Left ventricle myocardium inferior (tissue), 1 donor: ENCODE measurements around the gene EYA2. TPM values are rescaled to one million over a fixed set of nuclear protein-coding genes. Genes with fewer than 3 reads are reported as not detected.

Source experiments
- DNase-seq: peaks from one replicate; pipeline ENCODE4 v3.0.0-alpha.2; 2020
- H3K27ac ChIP-seq: fragments of 200-600 bp; replicated peaks from 2 replicates; pipeline ENCODE4 v1.8.0; 2021
- H3K27me3 ChIP-seq: fragments of 200-600 bp; 2 replicates; pipeline ENCODE4 v1.8.0; 2021; ENCODE audit warnings: low read depth
- H3K36me3 ChIP-seq: fragments of 200-600 bp; 2 replicates; pipeline ENCODE4 v1.8.0; 2021
- H3K4me1 ChIP-seq: fragments of 200-600 bp; 2 replicates; pipeline ENCODE4 v1.8.0; 2021
- H3K4me3 ChIP-seq: fragments of 200-600 bp; 2 replicates; pipeline ENCODE4 v1.8.0; 2021; ENCODE audit warnings: mild to moderate bottlenecking, moderate library complexity
- H3K9me3 ChIP-seq: fragments of 200-600 bp; replicated peaks from 2 replicates; pipeline ENCODE4 v1.8.0; 2021
- intact Hi-C: fragments of 100-400 bp; cut with micrococcal nuclease; formaldehyde crosslinking; loops from one replicate; pipeline ENCODE4 v1.11.0; 2022
- total RNA-seq: library from RNA; stranded (reverse); fragmentation: NEBNext Ultra II Directional; extraction: Animal tissue kit (Norgen Biotek cat#: 25700); gene quantifications from one replicate; pipeline ENCODE4 v1.2.1, GENCODE V29; 2021
- TF ChIP-seq, protein P1 (sequence below): fragments of 200-600 bp; IDR thresholded peaks from 2 replicates; pipeline ENCODE4 v1.8.0; 2021; ENCODE audit warnings: antibody characterized with exemption, mild to moderate bottlenecking, borderline replicate concordance
- donor health status: DM: no; HTN: yes; CAD: no; lungs with severe emphysema.

Gene EYA2
- total RNA-seq, 1 donor from 2014 or later = 0.63 TPM

GRCh38 chr20:46999801-47000465 lies 105.3 kb downstream of the EYA2 start:
- no peak for DNase-seq
- no peak overlapping the region for H3K27ac ChIP-seq
- H3K4me1 ChIP-seq = no peaks in the 10 kb centered on the region
- peaks cover 11% of the 10 kb centered on the region for H3K9me3 ChIP-seq
- H3K4me3 ChIP-seq = no peak overlapping the region
- peaks cover 86% of the 10 kb centered on the region for H3K27me3 ChIP-seq
- intact Hi-C loops = no loop called here
- H3K36me3 ChIP-seq = peaks cover 6% of the 10 kb centered on the region
- TF ChIP-seq, protein P1, sequence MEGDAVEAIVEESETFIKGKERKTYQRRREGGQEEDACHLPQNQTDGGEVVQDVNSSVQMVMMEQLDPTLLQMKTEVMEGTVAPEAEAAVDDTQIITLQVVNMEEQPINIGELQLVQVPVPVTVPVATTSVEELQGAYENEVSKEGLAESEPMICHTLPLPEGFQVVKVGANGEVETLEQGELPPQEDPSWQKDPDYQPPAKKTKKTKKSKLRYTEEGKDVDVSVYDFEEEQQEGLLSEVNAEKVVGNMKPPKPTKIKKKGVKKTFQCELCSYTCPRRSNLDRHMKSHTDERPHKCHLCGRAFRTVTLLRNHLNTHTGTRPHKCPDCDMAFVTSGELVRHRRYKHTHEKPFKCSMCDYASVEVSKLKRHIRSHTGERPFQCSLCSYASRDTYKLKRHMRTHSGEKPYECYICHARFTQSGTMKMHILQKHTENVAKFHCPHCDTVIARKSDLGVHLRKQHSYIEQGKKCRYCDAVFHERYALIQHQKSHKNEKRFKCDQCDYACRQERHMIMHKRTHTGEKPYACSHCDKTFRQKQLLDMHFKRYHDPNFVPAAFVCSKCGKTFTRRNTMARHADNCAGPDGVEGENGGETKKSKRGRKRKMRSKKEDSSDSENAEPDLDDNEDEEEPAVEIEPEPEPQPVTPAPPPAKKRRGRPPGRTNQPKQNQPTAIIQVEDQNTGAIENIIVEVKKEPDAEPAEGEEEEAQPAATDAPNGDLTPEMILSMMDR = no peak

GRCh38 chr20:47003223-47003622 lies 108.6 kb downstream of the EYA2 start:
- TF ChIP-seq, protein P1 = no peak
- intact Hi-C loops = no loop called here
- DNase-seq = no peak

GRCh38 chr20:47004179-47004578 lies 109.5 kb downstream of the EYA2 start:
- Histone ChIP-seq H3K9me3 (peaks cover 13% of the 10 kb centered on the region), H3K4me3 (no peak overlapping the region), H3K27ac (no peak overlapping the region), H3K36me3 (peaks cover 6% of the 10 kb centered on the region), H3K27me3 (peaks cover 76% of the 10 kb centered on the region), H3K4me1 (no peaks in the 10 kb centered on the region)
- no peak for DNase-seq
- intact Hi-C loops = no loop called here
- TF ChIP-seq, protein P1 = no peak

More at GRCh38 chr20:47003223-47003622, 108.6 kb downstream of the EYA2 start:
- peaks cover 13% of the 10 kb centered on the region for H3K9me3 ChIP-seq
- H3K4me3 ChIP-seq = no peak overlapping the region
- no peak overlapping the region for H3K27ac ChIP-seq
- peaks cover 6% of the 10 kb centered on the region for H3K36me3 ChIP-seq
- no peaks in the 10 kb centered on the region for H3K4me1 ChIP-seq
- H3K27me3 ChIP-seq = peaks cover 80% of the 10 kb centered on the region

- TF ChIP-seq, protein P1 = no peak
- no peaks in the 10 kb centered on the region for H3K4me1 ChIP-seq
- peaks cover 13% of the 10 kb centered on the region for H3K9me3 ChIP-seq
- peaks cover 63% of the 10 kb centered on the region for H3K27me3 ChIP-seq
- peaks cover 6% of the 10 kb centered on the region for H3K36me3 ChIP-seq
- H3K4me3 ChIP-seq = no peak overlapping the region
- no peak overlapping the region for H3K27ac ChIP-seq
- intact Hi-C loops = no loop called here
- no peak for DNase-seq
Measured at GRCh38 chr20:47007826-47008655, 113.4 kb downstream of the EYA2 start.

- TF ChIP-seq, protein P1 = no peak
- DNase-seq = no peak
- Histone ChIP-seq H3K9me3 (peaks cover 11% of the 10 kb centered on the region), H3K36me3 (peaks cover 6% of the 10 kb centered on the region), H3K4me3 (no peak overlapping the region), H3K27me3 (peaks cover 61% of the 10 kb centered on the region), H3K27ac (no peak overlapping the region), H3K4me1 (no peaks in the 10 kb centered on the region)
- intact Hi-C loops = no loop called here
Measured at GRCh38 chr20:47008842-47009518, 114.3 kb downstream of the EYA2 start.
